ENCODE measurements around the gene SIRT4. TPM values are rescaled to one million over a fixed set of nuclear protein-coding genes. Genes with fewer than 3 reads are reported as not detected.

SIRT4 gene
- polyA plus RNA-seq, 1 of the 3 experiments (the other 2 are of a cell fraction) = 1.1 TPM

GRCh38 chr12:120331390-120331789, 29.3 kb downstream of the SIRT4 start:
- no peaks in the 10 kb centered on the region for H3K36me3 ChIP-seq (replicated peaks in 1 of 2; ENCODE audit: control insufficient read depth in 1 of 2, insufficient read depth in 2 of 2, low read length in 1 of 2)
- H3K4me2 ChIP-seq = no peak overlapping the region
- ChIA-PET CTCF (interaction anchor here (2.3 kb wide), 1 partner anchor 99 kb away, joined by 9 read pairs; no protein-coding TSS in a partner anchor), POLR2A (no interaction called here)
- no peaks in the 10 kb centered on the region for H3K4me1 ChIP-seq (ENCODE audit: control insufficient read depth in 1 of 2, insufficient read depth in 2 of 2, low read depth in 1 of 2, low read length in 1 of 2)
- no peaks in the 10 kb centered on the region for H4K20me1 ChIP-seq (ENCODE audit: insufficient read depth)
- no peak for TF ChIP-seq TCF12 (IDR thresholded peaks at IDR 0.05)
- no peak for TF ChIP-seq RXRA (IDR thresholded peaks at IDR 0.05; ENCODE audit: borderline replicate concordance, low read depth)
- TF ChIP-seq GATA2 (CRISPR knock-in tag; IDR thresholded peaks at IDR 0.05) = no peak
- no peak for TF ChIP-seq TAF1 (IDR thresholded peaks at IDR 0.05; ENCODE audit: borderline replicate concordance, low read depth, low read length)
- TF ChIP-seq, protein P1, sequence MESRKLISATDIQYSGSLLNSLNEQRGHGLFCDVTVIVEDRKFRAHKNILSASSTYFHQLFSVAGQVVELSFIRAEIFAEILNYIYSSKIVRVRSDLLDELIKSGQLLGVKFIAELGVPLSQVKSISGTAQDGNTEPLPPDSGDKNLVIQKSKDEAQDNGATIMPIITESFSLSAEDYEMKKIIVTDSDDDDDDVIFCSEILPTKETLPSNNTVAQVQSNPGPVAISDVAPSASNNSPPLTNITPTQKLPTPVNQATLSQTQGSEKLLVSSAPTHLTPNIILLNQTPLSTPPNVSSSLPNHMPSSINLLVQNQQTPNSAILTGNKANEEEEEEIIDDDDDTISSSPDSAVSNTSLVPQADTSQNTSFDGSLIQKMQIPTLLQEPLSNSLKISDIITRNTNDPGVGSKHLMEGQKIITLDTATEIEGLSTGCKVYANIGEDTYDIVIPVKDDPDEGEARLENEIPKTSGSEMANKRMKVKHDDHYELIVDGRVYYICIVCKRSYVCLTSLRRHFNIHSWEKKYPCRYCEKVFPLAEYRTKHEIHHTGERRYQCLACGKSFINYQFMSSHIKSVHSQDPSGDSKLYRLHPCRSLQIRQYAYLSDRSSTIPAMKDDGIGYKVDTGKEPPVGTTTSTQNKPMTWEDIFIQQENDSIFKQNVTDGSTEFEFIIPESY (IDR thresholded peaks at IDR 0.05; ENCODE audit: borderline replicate concordance, low read depth) = no peak
- no peak for TF ChIP-seq FOXM1 (IDR thresholded peaks at IDR 0.05; ENCODE audit: low read depth)
- TF ChIP-seq NFIC (IDR thresholded peaks at IDR 0.05; ENCODE audit: borderline replicate concordance) = no peak
- TF ChIP-seq NRF1 (IDR thresholded peaks at IDR 0.05; ENCODE audit: low read depth, low read length) = no peak
- TF ChIP-seq CHD2 (IDR thresholded peaks at IDR 0.05; ENCODE audit: low read length, partially characterized antibody) = no peak
- no peak for TF ChIP-seq MEF2A (IDR thresholded peaks at IDR 0.05; ENCODE audit: borderline replicate concordance, low read depth)
- no peak for TF ChIP-seq SIN3A (IDR thresholded peaks at IDR 0.05; ENCODE audit: borderline replicate concordance, low read depth, low read length)
- no peak for TF ChIP-seq PBX3 (IDR thresholded peaks at IDR 0.05)
- H3K9me2 ChIP-seq = no peaks in the 10 kb centered on the region
- no peak overlapping the region for H3K27ac ChIP-seq (ENCODE audit: low read depth in 2 of 2, low read length in 1 of 2)
- no peaks in the 10 kb centered on the region for H3K9me3 ChIP-seq
- no peaks in the 10 kb centered on the region for H3K79me2 ChIP-seq (ENCODE audit: insufficient read depth)
- no peak overlapping the region for H3K4me3 ChIP-seq (ENCODE audit: low read depth in 2 of 2, low read length in 1 of 2)
- DNase-seq = no peak
- WGBS (ENCODE audit: low lambda C conversion rate) = 47% methylated on average over 3 of the region's 3 CpGs
- H3F3A ChIP-seq (replicated peaks; ENCODE audit: insufficient read depth) = no peaks in the 10 kb centered on the region
- no peak overlapping the region for H3K9ac ChIP-seq
- H3K27me3 ChIP-seq (ENCODE audit: insufficient read depth) = no peaks in the 10 kb centered on the region; the same call in 1 of the 2 replicates
- H2AFZ ChIP-seq (ENCODE audit: low read depth) = no peak overlapping the region

GRCh38 chr12:120332041-120332440, 29.9 kb downstream of the SIRT4 start:
- Histone ChIP-seq H3K27me3 (ENCODE audit: insufficient read depth) (no peaks in the 10 kb centered on the region; the same call in 1 of the 2 replicates), H2AFZ (ENCODE audit: low read depth) (no peak overlapping the region), H3K4me3 (ENCODE audit: low read depth in 2 of 2, low read length in 1 of 2) (no peak overlapping the region), H3F3A (replicated peaks; ENCODE audit: insufficient read depth) (no peaks in the 10 kb centered on the region), H3K4me2 (no peak overlapping the region), H3K79me2 (ENCODE audit: insufficient read depth) (no peaks in the 10 kb centered on the region), H3K9me2 (no peaks in the 10 kb centered on the region), H3K9ac (no peak overlapping the region), H3K27ac (ENCODE audit: low read depth in 2 of 2, low read length in 1 of 2) (no peak overlapping the region), H3K9me3 (no peaks in the 10 kb centered on the region), H3K36me3 (replicated peaks in 1 of 2; ENCODE audit: control insufficient read depth in 1 of 2, insufficient read depth in 2 of 2, low read length in 1 of 2) (no peaks in the 10 kb centered on the region), H3K4me1 (ENCODE audit: control insufficient read depth in 1 of 2, insufficient read depth in 2 of 2, low read depth in 1 of 2, low read length in 1 of 2) (no peaks in the 10 kb centered on the region), H4K20me1 (ENCODE audit: insufficient read depth) (no peaks in the 10 kb centered on the region)
- ChIA-PET POLR2A (no interaction called here), CTCF (interaction anchor here (2.3 kb wide), 1 partner anchor 98 kb away, joined by 9 read pairs; no protein-coding TSS in a partner anchor)
- no peak for DNase-seq
- 74% methylated on average over 4 of the region's 5 CpGs for WGBS (ENCODE audit: low lambda C conversion rate)
- TF ChIP-seq NRF1 (IDR thresholded peaks at IDR 0.05; ENCODE audit: low read depth, low read length) (no peak), MEF2A (IDR thresholded peaks at IDR 0.05; ENCODE audit: borderline replicate concordance, low read depth) (no peak), FOSL2 (IDR thresholded peaks at IDR 0.05; ENCODE audit: borderline replicate concordance, low read depth) (no peak), EZH2phosphoT487 (IDR thresholded peaks at IDR 0.05; ENCODE audit: borderline replicate concordance, low read depth) (no peak), CTCF (IDR thresholded peaks at IDR 0.05) (no peak), RFX5 (IDR thresholded peaks at IDR 0.05; ENCODE audit: low read length) (no peak), FOXJ3 (CRISPR knock-in tag; IDR thresholded peaks at IDR 0.05) (no peak), PBX3 (IDR thresholded peaks at IDR 0.05) (no peak), RAD21 (IDR thresholded peaks at IDR 0.05; ENCODE audit: low read length) (no peak)
- TF ChIP-seq, protein P2, sequence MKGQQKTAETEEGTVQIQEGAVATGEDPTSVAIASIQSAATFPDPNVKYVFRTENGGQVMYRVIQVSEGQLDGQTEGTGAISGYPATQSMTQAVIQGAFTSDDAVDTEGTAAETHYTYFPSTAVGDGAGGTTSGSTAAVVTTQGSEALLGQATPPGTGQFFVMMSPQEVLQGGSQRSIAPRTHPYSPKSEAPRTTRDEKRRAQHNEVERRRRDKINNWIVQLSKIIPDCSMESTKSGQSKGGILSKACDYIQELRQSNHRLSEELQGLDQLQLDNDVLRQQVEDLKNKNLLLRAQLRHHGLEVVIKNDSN (IDR thresholded peaks at IDR 0.05; ENCODE audit: borderline replicate concordance, low read depth) = no peak
- TF ChIP-seq, protein P3, sequence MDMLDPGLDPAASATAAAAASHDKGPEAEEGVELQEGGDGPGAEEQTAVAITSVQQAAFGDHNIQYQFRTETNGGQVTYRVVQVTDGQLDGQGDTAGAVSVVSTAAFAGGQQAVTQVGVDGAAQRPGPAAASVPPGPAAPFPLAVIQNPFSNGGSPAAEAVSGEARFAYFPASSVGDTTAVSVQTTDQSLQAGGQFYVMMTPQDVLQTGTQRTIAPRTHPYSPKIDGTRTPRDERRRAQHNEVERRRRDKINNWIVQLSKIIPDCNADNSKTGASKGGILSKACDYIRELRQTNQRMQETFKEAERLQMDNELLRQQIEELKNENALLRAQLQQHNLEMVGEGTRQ (IDR thresholded peaks at IDR 0.05; ENCODE audit: borderline replicate concordance, low read depth, low read length) = no peak

Measured in SK-N-SH (cell line).